NB4 (cell line): ENCODE measurements around the gene CYP39A1.

ENCODE experiments used
- DNase-seq: peaks from one replicate; pipeline ENCODE4 v3.0.0; 2010; ENCODE audit warnings: low read depth
- H3K4me3 ChIP-seq: one replicate; pipeline ENCODE4 v1.5.1; 2011; ENCODE audit warnings: mild to moderate bottlenecking, low read depth, low read length, moderate library complexity
- CTCF ChIP-seq: IDR thresholded peaks from one replicate; pipeline ENCODE4 v1.5.1; 2012; ENCODE audit warnings: low read depth, low read length
- MAX ChIP-seq: IDR thresholded peaks from 2 replicates; pipeline ENCODE4 v1.6.1; 2011; ENCODE audit warnings: low read depth, low read length
- MYC ChIP-seq: IDR thresholded peaks from 2 replicates; pipeline ENCODE4 v1.6.1; 2011; ENCODE audit warnings: low read depth, low read length
- POLR2A ChIP-seq: IDR thresholded peaks from 2 replicates; pipeline ENCODE4 v1.6.1; 2011; ENCODE audit warnings: mild to moderate bottlenecking; ENCODE audit not compliant: insufficient read length; ENCODE audit errors: extremely low read depth

The CYP39A1 gene

GRCh38 chr6:46618726-46619125 is 33.9 kb downstream of the CYP39A1 start:
- DNase-seq, result no peak
- H3K4me3 ChIP-seq, result no peak overlapping the region
- no peak for TF ChIP-seq MAX
- no peak for TF ChIP-seq CTCF
- no peak for TF ChIP-seq POLR2A
- TF ChIP-seq MYC, result no peak

- DNase-seq, result no peak
- TF ChIP-seq CTCF, result no peak
- no peak for TF ChIP-seq MYC
- TF ChIP-seq MAX, result no peak
- TF ChIP-seq POLR2A, result no peak
- no peak overlapping the region for H3K4me3 ChIP-seq
Measured at GRCh38 chr6:46612645-46613044, 40.0 kb downstream of the CYP39A1 start.

DNA sequence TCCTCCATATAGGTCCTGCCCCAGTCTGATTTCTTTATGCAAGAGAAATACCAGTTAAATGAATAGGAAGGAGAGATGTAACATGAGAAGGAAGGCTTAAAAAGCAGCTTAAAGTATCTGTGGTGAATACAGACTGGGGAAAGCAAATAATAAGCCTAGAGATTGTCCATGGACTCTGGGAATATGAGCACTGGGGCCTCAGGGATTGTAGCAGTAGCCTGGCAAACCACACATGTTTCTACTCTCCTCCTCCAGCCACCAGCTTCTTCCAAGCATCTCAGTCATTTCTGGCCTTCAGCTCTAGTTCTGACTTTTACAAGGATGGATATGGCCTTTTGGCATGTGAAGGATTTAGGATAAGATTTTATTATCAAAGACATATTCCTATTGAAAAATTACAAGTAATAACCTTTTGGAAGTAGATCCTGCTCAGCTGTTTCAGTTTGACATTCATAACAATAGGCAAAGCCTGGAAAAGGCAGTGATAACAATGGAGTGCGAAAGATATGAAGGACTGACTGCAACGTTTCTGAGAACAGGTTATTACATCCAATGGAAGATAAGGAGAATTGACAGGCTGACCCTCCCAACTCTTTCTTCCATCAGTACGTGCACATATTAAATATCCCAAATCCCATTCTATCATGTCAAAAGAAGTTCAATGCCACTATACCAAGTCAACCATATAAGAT is 41.6 kb downstream of the CYP39A1 start:
- no peak for DNase-seq
- TF ChIP-seq MYC (no peak), MAX (no peak), POLR2A (no peak), CTCF (no peak)
- H3K4me3 ChIP-seq, result no peak overlapping the region

GRCh38 chr6:46606338-46606737 is 46.3 kb downstream of the CYP39A1 start:
- TF ChIP-seq MAX (no peak), CTCF (no peak), MYC (no peak), POLR2A (no peak)
- no peak for DNase-seq
- H3K4me3 ChIP-seq, result no peak overlapping the region

DNA sequence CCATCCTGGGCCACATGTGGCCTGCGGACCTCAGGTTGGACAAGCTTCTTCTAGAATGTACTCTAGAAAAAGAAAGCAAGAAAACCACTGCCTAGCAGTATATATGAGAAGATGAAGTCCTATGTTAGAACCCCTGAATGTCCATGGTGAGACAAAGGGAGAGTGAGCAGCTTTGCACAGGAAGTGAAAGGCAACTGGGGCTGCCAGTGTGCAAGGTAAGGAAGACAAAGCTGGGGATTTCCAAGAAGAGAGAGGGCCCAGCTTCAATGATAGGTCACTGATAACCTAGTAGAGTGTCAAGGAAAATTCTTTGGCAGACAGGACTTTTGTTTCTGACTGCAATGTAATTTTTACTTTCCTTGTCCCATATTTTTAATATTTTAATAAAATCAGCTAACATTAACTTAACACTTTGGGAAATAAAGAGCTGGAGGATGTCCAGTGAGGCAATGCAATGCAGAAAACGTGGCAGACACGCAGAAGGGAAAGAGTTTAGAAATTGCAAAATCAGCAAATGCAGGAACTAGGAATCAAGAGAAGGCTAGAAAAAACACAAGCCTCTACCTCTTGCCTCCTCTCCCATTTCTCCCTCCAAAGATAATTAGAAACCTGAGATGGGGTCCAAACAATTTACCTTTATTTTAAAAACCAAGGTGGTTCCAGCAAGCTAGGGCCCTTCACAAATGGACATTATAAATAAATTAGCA is 47.4 kb downstream of the CYP39A1 start:
- DNase-seq, result no peak
- TF ChIP-seq POLR2A (no peak), CTCF (no peak), MYC (no peak), MAX (no peak)
- H3K4me3 ChIP-seq, result no peak overlapping the region
